H9 (cell line): Measurements from ENCODE around the gene CLTCL1. TPM values are rescaled to one million over a fixed set of nuclear protein-coding genes. Genes with fewer than 3 reads are reported as not detected.
"Not testable (repeated sequence)": the region's sequence is repeated elsewhere in the genome, so short reads cannot be mapped to it uniquely, and the experiment has no call there.

Experiments used
- DNase-seq: peaks from one replicate; pipeline ENCODE4 v3.0.0-alpha.2; 2017
- H2AFZ ChIP-seq: one replicate; pipeline ENCODE4 v1.6.1; 2013; ENCODE audit warnings: mild to moderate bottlenecking, low read length, control low read depth, moderate library complexity
- H2AK5ac ChIP-seq: 2 replicates; pipeline ENCODE4 v1.6.1; 2013; ENCODE audit warnings: low read length, control low read depth, mixed read lengths; ENCODE audit not compliant: insufficient read length
- H2BK120ac ChIP-seq: one replicate; pipeline ENCODE4 v1.6.1; 2013; ENCODE audit warnings: low read depth, mild to moderate bottlenecking, low read length, control low read depth, inconsistent platforms; ENCODE audit not compliant: poor library complexity, severe bottlenecking
- H2BK12ac ChIP-seq: 2 replicates; pipeline ENCODE4 v1.6.1; 2013; ENCODE audit warnings: low read length, control low read depth, mixed read lengths, low read depth; ENCODE audit not compliant: insufficient read length
- H2BK15ac ChIP-seq: 2 replicates; pipeline ENCODE4 v1.6.1; 2013; ENCODE audit warnings: low read depth, low read length, control low read depth
- H2BK20ac ChIP-seq: one replicate; pipeline ENCODE4 v1.6.1; 2013; ENCODE audit warnings: low read depth, mild to moderate bottlenecking, low read length, control low read depth, inconsistent platforms; ENCODE audit not compliant: poor library complexity, severe bottlenecking
- H2BK5ac ChIP-seq: 2 replicates; pipeline ENCODE4 v1.6.1; 2013; ENCODE audit warnings: low read length, control low read depth, mixed read lengths; ENCODE audit not compliant: insufficient read length
- H3K14ac ChIP-seq: 2 replicates; pipeline ENCODE4 v1.6.1; 2013; ENCODE audit warnings: low read length, control low read depth; ENCODE audit not compliant: insufficient read depth
- H3K18ac ChIP-seq: 2 replicates; pipeline ENCODE4 v1.6.1; 2013; ENCODE audit warnings: low read depth, mild to moderate bottlenecking, mixed read lengths, low read length, control low read depth; ENCODE audit not compliant: insufficient read length
- H3K23ac ChIP-seq: 2 replicates; pipeline ENCODE4 v1.6.1; 2013; ENCODE audit warnings: low read length, control low read depth, mixed read lengths, low read depth; ENCODE audit not compliant: insufficient read length
- H3K23me2 ChIP-seq: 2 replicates; pipeline ENCODE4 v1.6.1; 2013; ENCODE audit warnings: low read depth, mild to moderate bottlenecking, mixed read lengths, low read length, control low read depth; ENCODE audit not compliant: insufficient read length, poor library complexity, severe bottlenecking
- H3K27ac ChIP-seq: 2 replicates; pipeline ENCODE4 v1.5.1; 2013; ENCODE audit warnings: low read length, control low read depth, mixed read lengths, low read depth; ENCODE audit not compliant: insufficient read length
- H3K27me3 ChIP-seq: 2 replicates; pipeline ENCODE4 v1.6.1; 2013; ENCODE audit warnings: low read length, control low read depth, inconsistent platforms; ENCODE audit not compliant: insufficient read depth
- H3K4ac ChIP-seq: 2 replicates; pipeline ENCODE4 v1.6.1; 2013; ENCODE audit warnings: low read depth, mild to moderate bottlenecking, control low read depth, inconsistent platforms, low read length, moderate library complexity
- H3K4me1 ChIP-seq: 2 replicates; pipeline ENCODE4 v1.6.1; 2013; ENCODE audit warnings: low read length, control low read depth, inconsistent platforms; ENCODE audit not compliant: insufficient read depth
- H3K4me2 ChIP-seq: 2 replicates; pipeline ENCODE4 v1.6.1; 2013; ENCODE audit warnings: low read length, control low read depth, mixed read lengths; ENCODE audit not compliant: insufficient read length, insufficient read depth
- H3K56ac ChIP-seq: 2 replicates; pipeline ENCODE4 v1.6.1; 2013; ENCODE audit warnings: low read depth, mild to moderate bottlenecking, mixed read lengths, low read length, control low read depth; ENCODE audit not compliant: insufficient read length
- H3K79me1 ChIP-seq: 2 replicates; pipeline ENCODE4 v1.6.1; 2013; ENCODE audit warnings: low read depth, mild to moderate bottlenecking, moderate library complexity, low read length, control low read depth, inconsistent platforms; ENCODE audit not compliant: insufficient read depth, poor library complexity, severe bottlenecking
- H3K79me2 ChIP-seq: 2 replicates; pipeline ENCODE4 v1.6.1; 2013; ENCODE audit warnings: low read length, control low read depth, inconsistent platforms; ENCODE audit not compliant: insufficient read depth
- H3K9ac ChIP-seq: 2 replicates; pipeline ENCODE4 v1.6.1; 2013; ENCODE audit warnings: low read length, control low read depth, mixed read lengths; ENCODE audit not compliant: insufficient read length; ENCODE audit errors: extremely low read depth
- H3K9me3 ChIP-seq: one replicate; pipeline ENCODE4 v1.6.1; 2013; ENCODE audit warnings: low read depth, low read length, inconsistent platforms; ENCODE audit not compliant: control insufficient read depth
- H3T11ph ChIP-seq: one replicate; pipeline ENCODE4 v1.6.1; 2013; ENCODE audit warnings: mild to moderate bottlenecking, low read length, control low read depth, inconsistent platforms
- H4K20me1 ChIP-seq: one replicate; pipeline ENCODE4 v1.6.1; 2013; ENCODE audit not compliant: control insufficient read depth, insufficient read length, insufficient read depth
- H4K5ac ChIP-seq: 2 replicates; pipeline ENCODE4 v1.6.1; 2013; ENCODE audit warnings: low read depth, mild to moderate bottlenecking, mixed read lengths, low read length, control low read depth; ENCODE audit not compliant: insufficient read length
- H4K8ac ChIP-seq: replicated peaks from 2 replicates; pipeline ENCODE4 v1.6.1; 2013; ENCODE audit warnings: low read length, control low read depth, mixed read lengths, low read depth; ENCODE audit not compliant: insufficient read length
- H4K91ac ChIP-seq: 2 replicates; pipeline ENCODE4 v1.6.1; 2013; ENCODE audit warnings: low read depth, mild to moderate bottlenecking, moderate library complexity, mixed read lengths, low read length, control low read depth; ENCODE audit not compliant: insufficient read length
- H3K27ac Mint-ChIP-seq, 3 experiments: 2 replicates in 2 of 3; 3 replicates in 1 of 3; pipeline ENCODE4 v1.8.0; 2020 to 2021; ENCODE audit warnings: mixed read lengths in 3 of 3, mild to moderate bottlenecking in 1 of 3, moderate library complexity in 1 of 3
- H3K27me3 Mint-ChIP-seq: 2 replicates; pipeline ENCODE4 v1.8.0; 2021; ENCODE audit warnings: low read depth, mild to moderate bottlenecking, moderate library complexity, mixed read lengths
- H3K36me3 Mint-ChIP-seq, 3 experiments: 2 replicates in 2 of 3; 3 replicates in 1 of 3; pipeline ENCODE4 v1.8.0; 2020 to 2021; ENCODE audit warnings: low read depth in 3 of 3, mixed read lengths in 3 of 3; ENCODE audit not compliant: insufficient read depth in 1 of 3
- H3K4me1 Mint-ChIP-seq, 2 experiments: 2 replicates each; pipeline ENCODE4 v1.8.0; 2020; ENCODE audit warnings: mixed read lengths in 2 of 2
- H3K4me3 Mint-ChIP-seq, 2 experiments: 2 replicates in 1 of 2; 3 replicates in 1 of 2; pipeline ENCODE4 v1.8.0; 2020 to 2021; ENCODE audit warnings: mild to moderate bottlenecking in 2 of 2, mixed read lengths in 2 of 2, moderate library complexity in 1 of 2
- H3K9me3 Mint-ChIP-seq, 2 experiments: 2 replicates in 1 of 2; 3 replicates in 1 of 2; pipeline ENCODE4 v1.8.0; 2020; ENCODE audit warnings: mild to moderate bottlenecking in 2 of 2, mixed read lengths in 2 of 2, moderate library complexity in 1 of 2
- WGBS: extraction: QIAGEN DNeasy Blood & Tissue Kit; methylation state at CpG from one replicate; pipeline ENCODE4 v1.1.7; 2013; ENCODE audit warnings: missing lambda C conversion rate, low lambda C conversion rate, mixed read lengths; ENCODE audit not compliant: insufficient read length; ENCODE audit errors: extremely low coverage; 5-methylcytosine and 5-hydroxymethylcytosine counted together
- total RNA-seq: library from RNA; stranded (reverse); gene quantifications from 2 replicates; pipeline ENCODE4 v1.2.1, GENCODE V29; 2021
- TF ChIP-seq, protein P1 (sequence below): fragments of 200-600 bp; sonication (generic); conservative IDR thresholded peaks from 3 replicates; pipeline ENCODE4 v1.8.0; 2021; ENCODE audit warnings: antibody characterized with exemption, mild to moderate bottlenecking

The CLTCL1 gene
- total RNA-seq, 1 experiment from 2014 or later, result 11.1 TPM

DNA sequence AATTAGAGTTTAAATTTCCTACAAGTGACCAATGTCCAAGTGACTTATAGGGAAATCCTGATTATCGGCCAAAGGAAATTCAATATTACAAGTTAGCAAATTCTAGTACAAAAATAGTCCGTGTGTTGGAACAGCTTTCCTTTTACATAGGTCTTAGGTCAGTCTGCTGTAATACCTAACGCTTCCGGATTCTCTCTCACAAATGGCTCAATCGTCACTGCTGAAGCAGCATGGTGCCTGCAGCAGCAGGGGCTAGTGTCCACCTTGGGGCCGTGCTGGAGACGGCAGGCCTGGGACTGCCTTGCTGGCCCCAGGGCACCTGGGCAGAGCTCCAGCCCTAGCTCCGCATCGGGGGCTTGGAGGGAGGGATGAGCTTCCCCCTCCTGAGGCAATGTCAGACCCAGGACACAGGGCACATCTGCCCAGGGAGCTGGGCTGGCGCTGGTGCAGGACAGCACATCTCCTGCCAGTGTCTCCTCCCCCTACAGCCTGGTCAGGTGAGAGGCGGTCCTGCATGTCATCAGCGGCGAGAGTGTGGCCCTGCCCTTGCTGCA lies 39.4 kb upstream of the CLTCL1 start:
- Mint-ChIP-seq H3K27me3 (no peaks in the 10 kb centered on the region; the same call in 1 of the 2 replicates), H3K27ac (peak overlapping the region in 1 of 3 experiments; percentile 49; a peak in 1 of 7 replicates), H3K4me1 (no peaks in the 10 kb centered on the region), H3K36me3 (peaks cover 43 to 63% (median 59%) of the 10 kb centered on the region in 3 experiments), H3K4me3 (no peak overlapping the region), H3K9me3 (peaks cover 5 to 12% of the 10 kb centered on the region in 2 experiments)
- Histone ChIP-seq H3K79me2 (no peaks in the 10 kb centered on the region), H3K23ac (no peak overlapping the region), H2AK5ac (no peak overlapping the region), H4K8ac (no peak overlapping the region), H2AFZ (no peak overlapping the region), H4K5ac (no peak overlapping the region), H3T11ph (no peak overlapping the region), H2BK15ac (no peak overlapping the region), H2BK5ac (no peak overlapping the region), H3K56ac (no peak overlapping the region), H2BK120ac (no peak overlapping the region), H3K27ac (no peak overlapping the region), H3K4me2 (no peak overlapping the region), H3K18ac (no peak overlapping the region), H3K9me3 (no peaks in the 10 kb centered on the region), H3K27me3 (no peaks in the 10 kb centered on the region), H4K91ac (no peak overlapping the region), H3K4me1 (no peaks in the 10 kb centered on the region), H2BK20ac (no peak overlapping the region), H3K9ac (no peak overlapping the region), H3K4ac (no peak overlapping the region), H3K23me2 (no peaks in the 10 kb centered on the region), H4K20me1 (no peaks in the 10 kb centered on the region), H3K14ac (no peak overlapping the region), H3K79me1 (no peaks in the 10 kb centered on the region), H2BK12ac (no peak overlapping the region)
- TF ChIP-seq, protein P1, sequence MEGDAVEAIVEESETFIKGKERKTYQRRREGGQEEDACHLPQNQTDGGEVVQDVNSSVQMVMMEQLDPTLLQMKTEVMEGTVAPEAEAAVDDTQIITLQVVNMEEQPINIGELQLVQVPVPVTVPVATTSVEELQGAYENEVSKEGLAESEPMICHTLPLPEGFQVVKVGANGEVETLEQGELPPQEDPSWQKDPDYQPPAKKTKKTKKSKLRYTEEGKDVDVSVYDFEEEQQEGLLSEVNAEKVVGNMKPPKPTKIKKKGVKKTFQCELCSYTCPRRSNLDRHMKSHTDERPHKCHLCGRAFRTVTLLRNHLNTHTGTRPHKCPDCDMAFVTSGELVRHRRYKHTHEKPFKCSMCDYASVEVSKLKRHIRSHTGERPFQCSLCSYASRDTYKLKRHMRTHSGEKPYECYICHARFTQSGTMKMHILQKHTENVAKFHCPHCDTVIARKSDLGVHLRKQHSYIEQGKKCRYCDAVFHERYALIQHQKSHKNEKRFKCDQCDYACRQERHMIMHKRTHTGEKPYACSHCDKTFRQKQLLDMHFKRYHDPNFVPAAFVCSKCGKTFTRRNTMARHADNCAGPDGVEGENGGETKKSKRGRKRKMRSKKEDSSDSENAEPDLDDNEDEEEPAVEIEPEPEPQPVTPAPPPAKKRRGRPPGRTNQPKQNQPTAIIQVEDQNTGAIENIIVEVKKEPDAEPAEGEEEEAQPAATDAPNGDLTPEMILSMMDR, result no peak
- no CpG with 5 or more reads among the region's 13 CpGs for WGBS
- peak; percentile 31 for DNase-seq

DNA sequence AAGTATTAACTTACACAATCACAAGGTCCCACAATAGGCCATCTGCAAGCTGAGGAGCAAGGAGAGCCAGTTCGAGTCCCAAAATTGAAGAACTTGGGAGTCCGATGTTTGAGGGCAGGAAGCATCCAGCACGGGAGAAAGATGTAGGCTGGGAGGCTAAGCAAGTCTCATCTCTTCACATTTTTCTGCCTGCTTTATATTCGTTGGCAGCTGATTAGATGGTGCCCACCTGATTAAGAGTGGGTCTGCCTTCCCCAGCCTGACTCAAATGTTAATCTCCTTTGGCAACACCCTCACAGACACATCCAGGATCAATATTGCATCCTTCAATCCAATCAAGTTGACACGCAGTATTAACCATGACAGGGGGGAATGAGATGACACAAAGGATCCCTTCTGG lies 38.7 kb upstream of the CLTCL1 start:
- H3K27ac ChIP-seq, H3T11ph ChIP-seq, H3K27me3 Mint-ChIP-seq, H3K27me3 ChIP-seq, H3K18ac ChIP-seq, H3K4me1 Mint-ChIP-seq, H4K5ac ChIP-seq, H2BK12ac ChIP-seq, H3K9me3 ChIP-seq, H3K14ac ChIP-seq, H3K4me1 ChIP-seq, H2BK15ac ChIP-seq, H3K4me3 Mint-ChIP-seq, H2BK120ac ChIP-seq, H3K56ac ChIP-seq, H4K20me1 ChIP-seq, H2AK5ac ChIP-seq, H3K79me1 ChIP-seq, H2BK5ac ChIP-seq, H3K4me2 ChIP-seq, H3K27ac Mint-ChIP-seq, H4K8ac ChIP-seq, H3K23ac ChIP-seq, H4K91ac ChIP-seq, H3K9ac ChIP-seq, H2AFZ ChIP-seq, H3K79me2 ChIP-seq, H3K23me2 ChIP-seq, DNase-seq, H3K4ac ChIP-seq, H2BK20ac ChIP-seq: not testable (repeated sequence)
- Mint-ChIP-seq H3K9me3 (peaks cover 5 to 12% of the 10 kb centered on the region in 2 experiments), H3K36me3 (peaks cover 37 to 57% (median 53%) of the 10 kb centered on the region in 3 experiments)
- no CpG with 5 or more reads among the region's 5 CpGs for WGBS
